ENCODE results near the gene SLC35B3.
A peak's percentile ranks its signal among the peaks of the same experiment; 100 is the strongest.
"Not testable (repeated sequence)": the region's sequence is repeated elsewhere in the genome, so short reads cannot be mapped to it uniquely, and the experiment has no call there.

The SLC35B3 gene

DNA sequence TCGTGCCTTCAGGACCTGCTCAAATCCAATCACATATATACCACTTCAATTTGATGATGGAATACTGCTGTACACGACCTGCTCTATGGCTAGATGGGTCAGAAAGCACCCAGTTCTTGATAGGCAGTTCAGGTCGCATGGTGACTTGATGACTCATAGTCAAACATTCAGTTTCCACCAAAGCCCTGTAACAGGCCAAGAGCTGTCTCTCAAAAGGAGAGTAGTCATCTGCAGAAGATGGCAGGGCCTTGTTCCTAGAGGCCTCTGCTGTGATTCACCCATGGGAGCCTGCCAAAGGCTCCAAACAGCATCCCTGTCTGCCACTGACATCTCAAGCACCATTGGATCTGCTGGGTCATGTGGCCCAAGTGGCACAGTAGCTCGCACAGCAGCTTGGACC is 29.4 kb downstream of the SLC35B3 start:
- DNase-seq, result not testable (repeated sequence)

DNA sequence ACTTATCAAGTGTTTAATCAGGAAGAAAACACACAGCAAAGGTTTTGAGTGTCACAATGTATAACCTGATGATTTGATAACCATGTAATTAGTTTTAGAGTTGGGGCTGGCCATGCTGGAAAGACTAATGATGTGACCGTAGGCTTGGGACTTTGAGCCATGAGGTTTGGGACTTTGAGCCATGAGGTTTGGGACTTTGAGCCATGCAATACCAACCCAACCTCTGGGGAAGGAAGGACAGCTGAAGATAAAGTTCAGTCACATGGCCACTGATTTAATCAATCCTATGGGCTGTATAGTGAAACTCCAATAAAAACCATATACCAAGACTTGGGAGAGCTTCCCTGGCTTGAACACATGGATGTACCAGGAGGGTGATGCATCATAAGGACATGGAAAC is 32.8 kb downstream of the SLC35B3 start:
- no peak for DNase-seq

DNA sequence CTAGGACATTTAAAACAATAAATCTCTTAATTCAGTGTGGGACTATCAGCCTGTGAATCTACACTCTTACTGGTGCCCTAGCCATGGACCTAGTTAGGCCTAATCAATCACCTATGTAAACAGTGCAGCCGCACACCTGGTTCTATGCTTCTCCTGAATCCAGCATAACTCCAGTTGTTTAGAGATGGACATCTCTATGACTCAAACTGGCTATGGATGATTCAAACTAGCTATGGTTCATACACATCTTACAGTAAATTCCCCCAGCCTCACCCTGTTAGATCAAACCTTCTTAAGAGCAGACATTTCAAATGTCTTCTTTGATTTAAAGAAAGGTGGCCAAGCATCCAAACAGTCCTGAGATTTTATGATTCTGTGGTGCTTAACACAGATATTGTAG is 34.7 kb downstream of the SLC35B3 start:
- no peak for DNase-seq

DNA sequence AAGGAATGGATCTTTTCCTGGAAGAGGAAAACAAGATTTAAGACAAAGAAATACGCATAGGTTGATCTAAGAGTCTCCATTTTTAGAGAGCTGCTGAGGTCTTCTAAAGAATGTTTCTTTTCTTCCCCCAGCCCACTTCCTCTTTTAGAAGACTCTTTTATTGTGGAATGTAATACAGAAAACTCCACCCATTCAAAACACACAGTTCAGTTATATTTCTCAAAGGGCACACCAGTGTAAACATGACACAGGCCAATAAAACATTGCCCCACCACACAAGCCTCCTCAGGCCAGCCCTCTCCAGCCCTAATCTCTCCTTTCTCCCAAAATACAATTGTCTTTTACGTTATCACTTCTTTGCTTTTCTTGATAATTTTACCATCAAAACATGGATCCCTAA is 42.8 kb downstream of the SLC35B3 start:
- DNase-seq, result peak; percentile 27

DNA sequence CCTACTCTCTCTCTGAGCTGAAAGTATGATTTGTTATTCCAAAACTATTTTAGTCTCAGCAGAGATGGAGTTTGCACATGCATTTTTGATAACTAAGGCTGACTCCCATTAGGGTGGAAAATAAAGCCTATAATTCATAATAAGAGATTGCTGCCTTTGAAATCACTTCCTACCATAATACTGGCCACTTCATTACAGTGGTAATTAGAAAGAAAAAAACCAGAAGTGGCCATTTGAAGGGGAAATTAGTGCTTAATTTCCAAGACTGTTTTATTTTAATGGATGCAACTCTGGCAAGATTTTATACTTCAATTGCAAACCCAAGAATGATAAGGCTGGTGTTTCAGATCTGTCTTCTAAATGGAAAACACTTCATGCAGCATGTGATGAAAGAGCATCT is 43.4 kb downstream of the SLC35B3 start:
- DNase-seq, result no peak

DNA sequence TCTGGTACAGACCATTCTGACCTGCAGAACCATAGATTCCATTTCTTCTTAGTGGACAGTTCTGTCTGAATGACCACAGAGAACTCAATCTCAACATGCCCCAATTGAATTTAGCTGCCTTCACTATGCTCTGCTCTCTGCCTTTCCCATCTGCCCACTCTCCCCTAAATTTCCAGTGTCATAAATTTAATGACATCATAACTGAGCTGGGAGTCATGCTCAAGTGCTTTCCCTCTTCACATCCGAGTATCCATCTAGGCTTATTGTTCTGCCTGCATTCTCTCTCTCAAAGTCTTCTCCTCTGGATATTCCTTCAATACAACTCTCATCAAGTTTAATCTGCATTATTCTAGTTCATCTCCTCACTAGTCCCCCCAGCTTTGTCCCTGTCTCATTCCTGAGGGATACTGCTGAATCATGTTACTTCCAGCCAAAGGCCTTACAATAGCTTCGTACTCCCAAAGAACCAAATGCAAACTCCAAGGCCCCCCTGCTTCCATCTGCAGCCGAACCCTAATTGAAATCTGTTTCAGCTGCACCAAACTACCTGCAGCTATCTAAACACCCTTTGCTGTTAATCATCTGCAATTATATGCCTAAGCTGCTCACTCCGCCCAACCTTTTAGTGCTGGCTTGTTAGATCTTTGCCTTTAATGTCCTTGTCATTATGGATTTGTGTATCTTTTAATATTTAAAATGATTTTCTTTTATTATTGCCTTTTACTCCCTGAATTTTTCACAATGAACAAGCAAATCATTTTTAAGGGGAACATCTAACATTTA is 46.1 kb downstream of the SLC35B3 start:
- DNase-seq, result no peak

DNA sequence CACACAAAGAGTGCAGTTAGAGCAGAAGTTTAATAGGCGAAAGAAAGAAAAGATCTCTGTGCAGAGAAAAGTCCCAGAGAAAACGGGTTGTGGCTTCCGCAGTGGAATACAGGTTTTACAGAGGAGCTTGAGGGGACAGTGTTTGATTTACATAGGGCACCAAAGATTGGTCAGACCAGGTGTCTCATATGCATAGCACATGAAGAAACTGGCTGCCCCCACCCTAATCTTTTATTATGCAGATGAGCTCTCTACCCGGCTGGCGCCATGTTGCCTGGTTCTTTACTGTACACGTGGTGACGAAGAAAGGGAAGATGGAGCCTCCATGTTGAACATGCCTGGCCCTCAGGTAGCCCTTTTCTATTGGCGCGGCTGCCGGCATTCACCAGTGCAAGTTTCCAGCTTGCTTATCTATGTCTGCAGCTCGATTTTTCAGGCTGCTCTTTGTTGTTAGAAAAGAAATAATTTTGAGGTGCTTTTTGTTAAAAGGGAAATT is 47.4 kb downstream of the SLC35B3 start:
- no peak for DNase-seq

DNA sequence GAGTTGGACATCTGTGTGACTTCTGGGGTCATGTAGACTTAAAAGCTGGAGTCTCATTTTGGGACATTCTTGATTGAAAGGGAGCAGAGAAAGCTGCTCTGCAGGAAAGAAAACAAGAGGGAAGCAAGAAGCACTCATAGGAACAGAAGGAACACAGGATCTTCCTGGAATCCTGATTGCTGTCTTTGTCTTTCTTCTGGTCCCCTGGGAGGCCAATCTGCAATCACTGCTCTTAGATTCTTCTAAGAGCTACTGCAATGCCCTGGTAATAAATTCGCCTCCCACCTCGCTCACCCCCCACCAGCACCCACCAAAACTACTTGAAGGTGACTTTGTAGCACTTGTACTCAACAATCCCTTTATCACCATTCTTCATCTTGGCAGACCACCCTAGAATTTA is 51.8 kb downstream of the SLC35B3 start:
- DNase-seq, result no peak

DNA sequence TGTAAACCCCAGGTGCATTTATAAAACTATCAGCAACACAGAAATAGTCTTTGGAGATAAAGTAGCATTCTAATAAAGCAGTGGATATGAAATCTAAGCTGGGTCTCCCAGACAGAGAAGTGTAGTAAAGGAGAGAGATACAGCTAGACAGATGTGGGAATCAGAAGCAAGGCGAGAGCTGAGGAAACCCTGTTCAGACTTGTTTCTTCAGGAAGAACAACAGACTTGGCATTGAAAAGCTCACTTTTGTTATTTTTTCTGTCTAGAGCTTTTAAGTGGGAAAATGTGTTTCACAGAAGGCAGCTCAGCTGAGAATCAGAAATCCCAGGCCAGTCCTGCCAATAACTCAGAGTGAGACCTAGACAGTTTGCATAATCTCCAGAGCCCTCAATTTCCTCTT is 52.9 kb downstream of the SLC35B3 start:
- DNase-seq, result no peak

DNA sequence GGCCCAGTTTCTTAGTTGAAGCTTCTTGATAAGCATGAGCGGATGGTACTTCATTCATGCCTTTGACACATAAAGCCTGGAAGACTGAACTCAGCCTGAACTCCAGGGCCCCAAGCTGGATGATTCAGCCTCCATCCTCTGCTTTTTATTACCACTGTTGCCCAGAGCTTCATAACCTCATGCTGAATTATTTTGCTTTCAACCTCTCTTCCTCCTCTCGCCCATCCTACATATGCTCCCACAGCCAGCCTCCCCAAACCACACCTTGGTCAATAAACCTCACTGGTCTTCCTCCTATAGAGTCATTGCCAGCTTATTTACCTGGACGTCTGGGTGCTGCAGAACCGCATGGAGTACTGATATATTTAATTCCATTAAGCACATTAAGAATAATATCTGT is 59.4 kb downstream of the SLC35B3 start:
- no peak for DNase-seq
